ENCODE results near the gene RPS5. TPM values are rescaled to one million over a fixed set of nuclear protein-coding genes. Genes with fewer than 3 reads are reported as not detected.

Gene RPS5
- total RNA-seq, 5 donors from 2014 or later (not counting 1 experiment from before 2014, with no cell fraction given): 1,332 to 1,813 (median 1,414) TPM

GRCh38 chr19:58379246-58379645 lies 7.8 kb upstream of the RPS5 start:
- H3K27ac ChIP-seq (ENCODE audit: low read length): peak overlapping the region; percentile 24
- Mint-ChIP-seq H3K4me3 (peak overlapping the region; percentile 87 to 95 (median 87)), H3K9me3 (no peaks in the 10 kb centered on the region), H3K27me3 (no peaks in the 10 kb centered on the region), H3K27ac (peak overlapping the region; percentile 94), H3K4me1 (peaks cover 24 to 30% (median 28%) of the 10 kb centered on the region in 3 donors), H3K36me3 (no peaks in the 10 kb centered on the region)
- H3K27me3 ChIP-seq (replicated peaks in 1 of 2; ENCODE audit: control insufficient read depth in 2 of 2, extremely low read depth in 1 of 2, insufficient read depth in 2 of 2, low read length in 1 of 2): no peaks in the 10 kb centered on the region
- WGBS (ENCODE audit: insufficient coverage): 87% methylated on average over 5 of the region's 6 CpGs
- no peaks in the 10 kb centered on the region for H3K36me3 ChIP-seq (ENCODE audit: control insufficient read depth in 2 of 2, extremely low read depth in 1 of 2, insufficient read depth in 1 of 2, low read length in 1 of 2)
- ChIA-PET POLR2A (no interaction called here), CTCF (no interaction called here)
- DNase-seq: no peak
- no peak overlapping the region for H3K4me3 ChIP-seq (ENCODE audit: control insufficient read depth in 1 of 2, extremely low read depth in 1 of 2, low read length in 1 of 2)
- H3K4me1 ChIP-seq (ENCODE audit: control insufficient read depth in 1 of 2, extremely low read depth in 1 of 2, insufficient read depth in 2 of 2, low read length in 2 of 2): peaks cover 4 to 27% of the 10 kb centered on the region in 2 experiments
- no peaks in the 10 kb centered on the region for H3K9me3 ChIP-seq
- no peak for ATAC-seq (replicated peaks in 1 of 4)

GRCh38 chr19:58380037-58380661 lies 6.9 kb upstream of the RPS5 start:
- Mint-ChIP-seq H3K9me3 (no peaks in the 10 kb centered on the region), H3K4me1 (peaks cover 24 to 30% (median 28%) of the 10 kb centered on the region in 3 donors), H3K36me3 (no peaks in the 10 kb centered on the region), H3K27ac (peak overlapping the region; percentile 94), H3K4me3 (peak overlapping the region; percentile 87 to 95 (median 87)), H3K27me3 (no peaks in the 10 kb centered on the region)
- peak overlapping the region; percentile 90 for H3K27ac ChIP-seq (ENCODE audit: low read length)
- ATAC-seq (replicated peaks in 1 of 4) (no peak), DNase-seq (peak in 1 of 35 experiments; percentile 29)
- no peaks in the 10 kb centered on the region for H3K9me3 ChIP-seq
- peak overlapping the region; percentile 52 to 73 for H3K4me3 ChIP-seq (ENCODE audit: control insufficient read depth in 1 of 2, extremely low read depth in 1 of 2, low read length in 1 of 2)
- peaks cover 4 to 27% of the 10 kb centered on the region in 2 experiments for H3K4me1 ChIP-seq (ENCODE audit: control insufficient read depth in 1 of 2, extremely low read depth in 1 of 2, insufficient read depth in 2 of 2, low read length in 2 of 2)
- no peaks in the 10 kb centered on the region for H3K27me3 ChIP-seq (replicated peaks in 1 of 2; ENCODE audit: control insufficient read depth in 2 of 2, extremely low read depth in 1 of 2, insufficient read depth in 2 of 2, low read length in 1 of 2)
- WGBS (ENCODE audit: insufficient coverage): under 1% methylated on average over 19 of the region's 24 CpGs
- POLR2A ChIA-PET: no interaction called here
- CTCF ChIA-PET: no interaction called here
- H3K36me3 ChIP-seq (ENCODE audit: control insufficient read depth in 2 of 2, extremely low read depth in 1 of 2, insufficient read depth in 1 of 2, low read length in 1 of 2): no peaks in the 10 kb centered on the region

GRCh38 chr19:58380662-58381459 lies 6.2 kb upstream of the RPS5 start, which contains the start of gene ZNF837:
Gene ZNF837 (minus strand): TSS chr19:58381030. CDS start chr19:58369332, 11,698 bp downstream.
- Mint-ChIP-seq H3K4me1 (peaks cover 30 to 36% (median 32%) of the 10 kb centered on the region in 3 donors), H3K27ac (peak within 1 kb of the TSS; percentile 94), H3K9me3 (no peaks in the 10 kb centered on the region), H3K4me3 (peak within 1 kb of the TSS; percentile 87 to 95 (median 87)), H3K36me3 (no peaks in the 10 kb centered on the region), H3K27me3 (no peaks in the 10 kb centered on the region)
- no peaks in the 10 kb centered on the region for H3K27me3 ChIP-seq (replicated peaks in 1 of 2; ENCODE audit: control insufficient read depth in 2 of 2, extremely low read depth in 1 of 2, insufficient read depth in 2 of 2, low read length in 1 of 2)
- CTCF ChIA-PET: interaction anchor here in 1 of 2 donors (0.6 kb wide), 1 partner anchor 38 kb away, joined by 3 read pairs; no protein-coding TSS in a partner anchor
- POLR2A ChIA-PET: interaction anchor here in 1 of 2 donors (1.2 kb wide), 1 partner anchor 28 kb away, joined by 6 read pairs; the partner anchor contains the start of gene ZNF584
- peak; percentile 85 to 89 (median 86) for ATAC-seq (replicated peaks in 1 of 4)
- peak within 1 kb of the TSS; percentile 90 for H3K27ac ChIP-seq (ENCODE audit: low read length)
- under 1% methylated on average over 74 of the region's 83 CpGs for WGBS (ENCODE audit: insufficient coverage)
- no peaks in the 10 kb centered on the region for H3K9me3 ChIP-seq
- peaks cover 7 to 35% of the 10 kb centered on the region in 2 experiments for H3K4me1 ChIP-seq (ENCODE audit: control insufficient read depth in 1 of 2, extremely low read depth in 1 of 2, insufficient read depth in 2 of 2, low read length in 2 of 2)
- peak; percentile 91 to 100 (median 98) for DNase-seq
- no peaks in the 10 kb centered on the region for H3K36me3 ChIP-seq (ENCODE audit: control insufficient read depth in 2 of 2, extremely low read depth in 1 of 2, insufficient read depth in 1 of 2, low read length in 1 of 2)
- H3K4me3 ChIP-seq (ENCODE audit: control insufficient read depth in 1 of 2, extremely low read depth in 1 of 2, low read length in 1 of 2): peak within 1 kb of the TSS; percentile 67 to 73

GRCh38 chr19:58381460-58382212 lies 5.4 kb upstream of the RPS5 start:
- 49% methylated on average over 10 of the region's 26 CpGs for WGBS (ENCODE audit: insufficient coverage)
- DNase-seq: no peak
- no peaks in the 10 kb centered on the region for H3K27me3 ChIP-seq (replicated peaks in 1 of 2; ENCODE audit: control insufficient read depth in 2 of 2, extremely low read depth in 1 of 2, insufficient read depth in 2 of 2, low read length in 1 of 2)
- Mint-ChIP-seq H3K4me1 (peaks cover 32 to 39% (median 35%) of the 10 kb centered on the region in 3 donors), H3K36me3 (no peaks in the 10 kb centered on the region), H3K27ac (peak overlapping the region; percentile 94), H3K27me3 (no peaks in the 10 kb centered on the region), H3K4me3 (peak overlapping the region; percentile 87 to 95 (median 87)), H3K9me3 (no peaks in the 10 kb centered on the region)
- H3K4me1 ChIP-seq (ENCODE audit: control insufficient read depth in 1 of 2, extremely low read depth in 1 of 2, insufficient read depth in 2 of 2, low read length in 2 of 2): peaks cover 8 to 42% of the 10 kb centered on the region in 2 experiments
- peak overlapping the region; percentile 64 to 67 for H3K4me3 ChIP-seq (ENCODE audit: control insufficient read depth in 1 of 2, extremely low read depth in 1 of 2, low read length in 1 of 2)
- H3K36me3 ChIP-seq (ENCODE audit: control insufficient read depth in 2 of 2, extremely low read depth in 1 of 2, insufficient read depth in 1 of 2, low read length in 1 of 2): no peaks in the 10 kb centered on the region
- CTCF ChIA-PET: interaction anchor here (0.5 to 0.6 kb wide), 2 partner anchors 35 to 38 kb away, joined by 3 read pairs; no protein-coding TSS in a partner anchor
- H3K27ac ChIP-seq (ENCODE audit: low read length): peak overlapping the region; percentile 90
- no peak for ATAC-seq (replicated peaks in 1 of 4)
- POLR2A ChIA-PET: interaction anchor here in 1 of 2 donors (0.6 to 1.2 kb wide), 3 partner anchors 27 to 674 kb away, joined by 3 to 7 read pairs (median 6); partner anchors contain the start of gene ZNF584
- no peaks in the 10 kb centered on the region for H3K9me3 ChIP-seq

- ChIA-PET CTCF (no interaction called here), POLR2A (no interaction called here)
- Mint-ChIP-seq H3K36me3 (peaks cover 3% of the 10 kb centered on the region), H3K4me3 (peak overlapping the region; percentile 43 to 95 (median 52)), H3K27ac (peak overlapping the region in 1 of 2 donors; percentile 11), H3K9me3 (no peaks in the 10 kb centered on the region), H3K27me3 (no peaks in the 10 kb centered on the region), H3K4me1 (peaks cover 47 to 52% (median 47%) of the 10 kb centered on the region in 3 donors)
- WGBS (ENCODE audit: insufficient coverage): 96% methylated on average over 4 of the region's 6 CpGs
- H3K9me3 ChIP-seq: no peaks in the 10 kb centered on the region
- peaks cover 0 to under 1% of the 10 kb centered on the region in 2 donors for H3K36me3 ChIP-seq (ENCODE audit: control insufficient read depth in 2 of 2, extremely low read depth in 1 of 2, insufficient read depth in 1 of 2, low read length in 1 of 2)
- peaks cover 15 to 55% of the 10 kb centered on the region in 2 experiments for H3K4me1 ChIP-seq (ENCODE audit: control insufficient read depth in 1 of 2, extremely low read depth in 1 of 2, insufficient read depth in 2 of 2, low read length in 2 of 2)
- no peak overlapping the region for H3K27ac ChIP-seq (ENCODE audit: low read length)
- H3K27me3 ChIP-seq (replicated peaks in 1 of 2; ENCODE audit: control insufficient read depth in 2 of 2, extremely low read depth in 1 of 2, insufficient read depth in 2 of 2, low read length in 1 of 2): no peaks in the 10 kb centered on the region
- no peak overlapping the region for H3K4me3 ChIP-seq (ENCODE audit: control insufficient read depth in 1 of 2, extremely low read depth in 1 of 2, low read length in 1 of 2)
- ATAC-seq (replicated peaks in 1 of 4): no peak
- no peak for DNase-seq
Measured at GRCh38 chr19:58382997-58383603, 4.0 kb upstream of the RPS5 start.
